LNCaP clone FGC (cell line): Measurements from ENCODE around the gene KIF2C.

Experiments
- DNase-seq: peaks from one replicate; pipeline ENCODE4 v3.0.0-alpha.2; 2011; ENCODE audit warnings: low read depth
- H3K4me3 ChIP-seq: 2 replicates; pipeline ENCODE4 v1.5.1; 2011; ENCODE audit warnings: mild to moderate bottlenecking, low read depth, low read length, control low read depth
- TF ChIP-seq, protein P1 (sequence below): IDR thresholded peaks from 2 replicates; pipeline ENCODE4 v1.5.1; 2012; ENCODE audit warnings: mild to moderate bottlenecking; ENCODE audit not compliant: control insufficient read depth, insufficient read depth; ENCODE audit errors: extremely low read depth

KIF2C gene

DNA sequence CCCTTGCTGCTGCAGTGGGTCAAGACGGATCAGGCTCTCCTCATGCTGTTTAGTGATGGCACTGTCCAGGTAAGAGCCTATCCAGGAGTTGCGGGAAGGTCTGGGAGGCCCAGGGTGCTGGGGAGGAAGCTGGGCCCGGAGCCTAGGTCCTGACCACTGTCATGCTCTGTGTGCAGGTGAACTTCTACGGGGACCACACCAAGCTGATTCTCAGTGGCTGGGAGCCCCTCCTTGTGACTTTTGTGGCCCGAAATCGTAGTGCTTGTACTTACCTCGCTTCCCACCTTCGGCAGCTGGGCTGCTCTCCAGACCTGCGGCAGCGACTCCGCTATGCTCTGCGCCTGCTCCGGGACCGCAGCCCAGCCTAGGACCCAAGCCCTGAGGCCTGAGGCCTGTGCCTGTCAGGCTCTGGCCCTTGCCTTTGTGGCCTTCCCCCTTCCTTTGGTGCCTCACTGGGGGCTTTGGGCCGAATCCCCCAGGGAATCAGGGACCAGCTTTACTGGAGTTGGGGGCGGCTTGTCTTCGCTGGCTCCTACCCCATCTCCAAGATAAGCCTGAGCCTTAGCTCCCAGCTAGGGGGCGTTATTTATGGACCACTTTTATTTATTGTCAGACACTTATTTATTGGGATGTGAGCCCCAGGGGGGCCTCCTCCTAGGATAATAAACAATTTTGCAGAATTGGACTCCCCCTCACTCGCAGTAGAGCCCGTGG, 65.8 kb downstream of the KIF2C start:
- no peak for DNase-seq
- no peak overlapping the region for H3K4me3 ChIP-seq
- TF ChIP-seq, protein P1, sequence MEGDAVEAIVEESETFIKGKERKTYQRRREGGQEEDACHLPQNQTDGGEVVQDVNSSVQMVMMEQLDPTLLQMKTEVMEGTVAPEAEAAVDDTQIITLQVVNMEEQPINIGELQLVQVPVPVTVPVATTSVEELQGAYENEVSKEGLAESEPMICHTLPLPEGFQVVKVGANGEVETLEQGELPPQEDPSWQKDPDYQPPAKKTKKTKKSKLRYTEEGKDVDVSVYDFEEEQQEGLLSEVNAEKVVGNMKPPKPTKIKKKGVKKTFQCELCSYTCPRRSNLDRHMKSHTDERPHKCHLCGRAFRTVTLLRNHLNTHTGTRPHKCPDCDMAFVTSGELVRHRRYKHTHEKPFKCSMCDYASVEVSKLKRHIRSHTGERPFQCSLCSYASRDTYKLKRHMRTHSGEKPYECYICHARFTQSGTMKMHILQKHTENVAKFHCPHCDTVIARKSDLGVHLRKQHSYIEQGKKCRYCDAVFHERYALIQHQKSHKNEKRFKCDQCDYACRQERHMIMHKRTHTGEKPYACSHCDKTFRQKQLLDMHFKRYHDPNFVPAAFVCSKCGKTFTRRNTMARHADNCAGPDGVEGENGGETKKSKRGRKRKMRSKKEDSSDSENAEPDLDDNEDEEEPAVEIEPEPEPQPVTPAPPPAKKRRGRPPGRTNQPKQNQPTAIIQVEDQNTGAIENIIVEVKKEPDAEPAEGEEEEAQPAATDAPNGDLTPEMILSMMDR: no peak

DNA sequence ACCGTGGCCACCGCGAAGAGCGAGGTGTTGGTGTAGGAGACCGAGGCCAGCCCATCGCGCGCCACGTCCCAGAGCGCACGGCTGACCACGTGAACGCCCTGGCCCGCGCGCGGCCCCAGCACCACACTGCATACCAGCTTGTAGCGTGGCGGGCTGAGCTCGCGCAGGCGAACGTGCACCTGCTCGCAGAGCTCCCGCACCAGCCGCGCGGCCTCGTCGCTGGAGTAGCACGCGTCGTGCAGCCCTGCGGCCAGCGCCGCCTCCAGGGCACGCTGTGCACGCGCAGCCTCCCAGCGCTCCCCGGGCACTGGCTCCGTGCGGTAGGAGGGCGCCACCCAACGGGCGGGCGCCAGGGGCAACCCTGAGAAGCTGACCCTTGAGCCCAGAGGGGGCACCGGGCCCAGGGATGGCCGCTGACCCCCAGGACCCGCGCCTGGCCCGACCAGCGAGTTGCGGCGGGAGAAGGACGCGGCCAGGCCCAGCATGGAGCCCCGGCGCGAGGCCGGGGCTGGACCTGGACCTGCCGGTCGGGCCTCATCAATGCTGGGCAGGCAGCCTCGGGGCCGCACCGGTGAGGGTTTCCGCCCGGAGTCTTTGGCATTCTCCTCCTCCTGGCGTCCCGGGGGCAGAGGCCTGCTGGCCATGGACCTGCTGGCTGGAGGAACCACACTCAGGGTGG, 66.5 kb downstream of the KIF2C start:
- DNase-seq: no peak
- H3K4me3 ChIP-seq: no peak overlapping the region
- TF ChIP-seq, protein P1: no peak

DNA sequence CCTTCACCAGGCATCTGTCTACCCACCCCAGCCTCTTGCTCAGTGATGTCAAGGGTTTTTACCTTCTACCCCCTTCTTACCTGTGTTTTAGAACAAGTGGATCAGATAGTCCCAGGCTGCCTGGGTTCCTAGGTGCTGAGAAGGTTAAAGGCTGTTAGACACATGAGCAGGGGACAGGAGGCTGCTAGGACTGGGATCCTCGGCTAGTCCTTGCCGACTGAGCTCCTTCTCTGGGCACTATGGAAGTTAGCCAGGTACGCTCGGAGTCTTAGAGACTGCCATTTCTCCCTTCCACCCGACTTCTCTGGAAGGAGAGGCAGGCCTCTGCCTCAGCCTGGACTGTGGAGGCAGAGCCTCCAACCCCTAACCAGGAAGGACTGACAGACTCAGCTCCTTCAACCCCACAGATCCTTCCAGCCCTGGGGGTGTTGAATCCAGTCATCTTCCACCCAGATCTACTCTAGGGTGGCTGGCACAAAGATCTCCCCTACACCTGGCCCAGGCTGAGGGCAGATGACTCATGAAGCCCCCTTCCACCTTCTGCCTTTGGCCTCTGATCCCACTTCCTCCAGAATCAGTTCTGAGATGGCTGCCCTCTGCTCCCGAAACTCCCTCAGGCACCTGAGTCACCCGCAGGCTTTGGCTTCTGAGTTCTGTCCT, 67.2 kb downstream of the KIF2C start, which contains the start of gene DYNLT4:
DYNLT4 (minus strand) TSS at position 648 of the 660 bp plus-strand sequence. CDS start 683 bp downstream, outside the sequence.
- no peak within 1 kb of the TSS for H3K4me3 ChIP-seq
- TF ChIP-seq, protein P1: no peak
- DNase-seq: no peak

DNA sequence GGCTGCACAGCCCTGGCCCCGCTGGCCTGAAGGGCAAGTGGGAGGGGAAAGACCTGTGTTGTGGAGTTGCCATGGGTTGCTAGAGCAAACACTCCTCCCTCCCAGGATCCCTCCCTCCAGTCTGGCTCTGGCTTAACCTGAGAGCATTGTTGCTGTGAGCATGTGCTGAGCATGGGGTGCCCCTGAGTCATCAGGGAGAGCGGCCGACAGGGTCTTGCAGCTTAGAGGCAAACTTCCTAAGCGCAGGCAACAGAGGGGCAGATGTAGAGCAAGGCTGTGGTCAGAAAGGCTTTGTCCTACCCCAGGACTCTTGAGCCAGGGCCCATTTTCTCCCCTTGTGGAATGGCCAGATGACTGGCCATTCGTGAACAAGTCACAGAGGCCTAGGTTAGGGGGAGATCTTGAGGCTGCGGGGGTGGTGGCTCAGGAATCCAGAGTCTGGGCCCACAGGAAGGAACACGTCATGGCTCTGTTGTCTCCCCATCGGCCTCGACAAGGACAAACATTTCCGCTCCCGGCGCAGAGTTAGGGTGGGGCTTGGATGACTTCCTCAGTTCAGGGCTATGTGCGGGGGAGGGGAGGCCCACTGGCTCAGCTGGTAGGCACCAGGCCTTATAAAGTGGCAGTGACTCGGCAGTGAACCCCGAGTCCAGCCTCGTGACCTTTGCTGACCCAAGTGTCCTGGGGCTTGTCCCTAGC, 67.9 kb downstream of the KIF2C start:
- no peak overlapping the region for H3K4me3 ChIP-seq
- TF ChIP-seq, protein P1: no peak

DNA sequence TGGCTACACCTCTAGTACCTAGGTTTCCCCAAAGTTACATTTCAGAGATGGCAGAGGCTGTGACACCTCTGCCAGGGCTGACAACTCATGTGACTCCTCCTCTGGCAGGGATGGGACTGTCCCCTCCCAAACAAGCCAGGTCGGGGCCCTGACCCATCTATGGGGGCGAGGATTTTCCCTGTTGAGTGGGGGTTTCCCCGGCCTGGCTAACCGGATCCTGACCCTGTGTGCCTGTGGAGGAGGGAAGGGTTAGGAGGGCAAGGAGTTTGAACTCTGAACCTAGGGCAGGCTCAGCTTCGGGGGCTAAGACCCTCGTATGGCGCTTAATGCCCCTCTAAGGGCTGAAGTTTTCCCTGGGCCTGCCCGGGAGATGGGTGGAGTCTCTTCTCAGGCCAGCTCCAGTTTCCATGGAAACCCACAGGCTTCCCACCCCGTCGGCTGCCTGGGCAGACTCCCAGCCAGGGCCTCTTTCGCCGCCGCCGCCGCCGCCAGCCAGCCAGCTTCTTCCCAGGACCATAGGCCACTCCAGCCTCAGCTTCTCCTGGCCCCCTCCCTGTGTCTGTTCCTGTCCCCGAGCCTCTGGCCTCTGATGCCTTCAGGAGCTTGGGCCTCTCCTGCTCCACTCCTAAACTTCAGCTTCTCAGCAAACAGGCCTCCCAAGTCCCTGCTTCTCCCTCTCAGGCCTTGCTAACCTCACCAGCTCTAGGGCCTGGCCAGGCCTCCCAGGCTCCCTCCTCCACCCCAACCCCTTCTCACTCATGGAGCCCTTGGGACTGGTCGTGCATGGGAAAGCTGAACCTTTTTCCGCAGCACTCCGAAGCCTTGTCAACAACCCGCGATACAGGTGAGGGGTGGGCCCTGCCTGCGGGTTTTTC, 68.7 kb downstream of the KIF2C start, which contains the start of gene BTBD19:
BTBD19 (plus strand) TSS at position 461 of the 875 bp plus-strand sequence; CDS start at position 759, 298 bp downstream.
- no peak within 1 kb of the TSS for H3K4me3 ChIP-seq
- DNase-seq: no peak
- TF ChIP-seq, protein P1: no peak

More for the DNA sequence above, 67.9 kb downstream of the KIF2C start:
- peak; percentile 94 for DNase-seq
